Psoas muscle (tissue), 8 donors: ENCODE measurements around the gene CFLAR. TPM values are rescaled to one million over a fixed set of nuclear protein-coding genes. Genes with fewer than 3 reads are reported as not detected.
A peak's percentile ranks its signal among the peaks of the same experiment; 100 is the strongest.

Source experiments
- ATAC-seq, 4 donors: fragments of 200-7000 bp; cut with Tn5 transposase; one replicate each; pipeline ENCODE4 v1.9.1; 2020; ENCODE audit warnings: moderate library complexity in 3 of 4, mild to moderate bottlenecking in 2 of 4
- DNase-seq, 2 donors: peaks; one replicate each; pipeline ENCODE4 v3.0.0-alpha.2; 2020
- H3K27ac ChIP-seq: fragments of 200-600 bp; one replicate; pipeline ENCODE4 v1.8.0; 2022
- H3K27me3 ChIP-seq, 3 donors: fragments of 200-600 bp in 1 of 3; one replicate each; pipeline versions ENCODE4 v1.6.1 to v1.8.0; 2013 to 2022; ENCODE audit warnings: low read length in 2 of 3, mild to moderate bottlenecking in 2 of 3, moderate library complexity in 1 of 3; ENCODE audit not compliant: insufficient read depth in 3 of 3
- H3K36me3 ChIP-seq, 2 donors: fragments of 200-600 bp in 1 of 2; one replicate each; pipeline versions ENCODE4 v1.6.1 to v1.8.0; 2013 to 2022; ENCODE audit warnings: low read depth in 1 of 2, mild to moderate bottlenecking in 1 of 2, moderate library complexity in 1 of 2; ENCODE audit not compliant: insufficient read depth in 1 of 2
- H3K4me1 ChIP-seq: fragments of 200-600 bp; one replicate; pipeline ENCODE4 v1.8.0; 2022
- H3K4me3 ChIP-seq: fragments of 200-600 bp; one replicate; pipeline ENCODE4 v1.8.0; 2022; ENCODE audit warnings: mild to moderate bottlenecking
- H3K9me3 ChIP-seq: fragments of 200-600 bp; one replicate; pipeline ENCODE4 v1.8.0; 2022
- WGBS, 3 donors: extraction: QIAGEN DNeasy Blood & Tissue Kit; methylation state at CpG; one replicate each; pipeline versions ENCODE4 v1.1.6 to v1.1.7; 2013; 5-methylcytosine and 5-hydroxymethylcytosine counted together
- intact Hi-C, 2 donors: fragments of 100-400 bp; cut with DNase I; formaldehyde crosslinking; loops; one replicate each; pipeline versions ENCODE4 v1.11.0 to v1.14.2; 2022
- polyA plus RNA-seq, 3 donors: library from polyadenylated mRNA; stranded (reverse); fragments of 200-250 nt; gene quantifications; one replicate each; pipeline ENCODE4 v1.2.3, GENCODE V29; 2013
- total RNA-seq, 4 donors: library from RNA; stranded (reverse); fragmentation: NEBNext Ultra II Directional in 2 of 4; extraction: Animal tissue kit (Norgen Biotek cat#: 25700) in 2 of 4; gene quantifications; one replicate each; pipeline versions ENCODE4 v1.2.1 to v1.2.4, GENCODE V29; 2021 to 2023
- TF ChIP-seq, protein P1 (sequence below): fragments of 200-600 bp; IDR thresholded peaks from one replicate; pipeline ENCODE4 v1.8.0; 2022; ENCODE audit warnings: antibody characterized with exemption
- donor health status: healthy with polysubstance abuse.
- donor health status: DM: no; HTN: no; CAD: no; lungs with moderate emphysema.
- donor health status: Bipolar disorder and iron deficiency.
- donor health status: healthy.
- donor health status: DM: yes; HTN: yes; CAD: no.
- donor health status: DM: no; HTN: no; CAD: no.
- donor health status: DM: no; HTN: no; CAD: no.
- donor health status: DM: yes; HTN: yes; CAD: no.

CFLAR gene
- total and polyA plus RNA-seq, 7 donors: 84.7 to 358 (median 340) TPM

DNA sequence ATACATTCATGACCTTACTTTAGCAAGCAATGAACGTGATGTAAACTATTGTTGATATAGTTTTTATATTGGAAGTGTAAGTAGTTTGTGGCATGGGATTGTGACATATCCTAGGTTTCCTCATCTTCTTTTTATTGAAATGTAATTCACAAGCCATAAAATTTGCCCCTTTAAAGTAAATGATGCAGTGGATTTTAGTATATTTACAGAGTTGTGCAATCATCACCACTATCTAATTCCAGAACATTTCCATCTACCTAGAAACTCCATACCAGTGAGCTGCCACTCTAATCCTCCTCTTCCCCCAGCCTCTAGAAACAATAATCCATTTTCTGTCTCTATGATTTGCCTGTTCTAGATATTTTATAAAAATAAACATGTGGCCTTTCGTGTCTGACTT lies 56.3 kb downstream of the CFLAR start:
- Histone ChIP-seq H3K4me3 (no peak overlapping the region), H3K27ac (no peak overlapping the region), H3K9me3 (no peaks in the 10 kb centered on the region), H3K4me1 (no peaks in the 10 kb centered on the region), H3K27me3 (no peaks in the 10 kb centered on the region), H3K36me3 (peaks cover 0 to 2% of the 10 kb centered on the region in 2 donors)
- ATAC-seq: peak; percentile 11 to 14 (median 12)
- DNase-seq: no peak
- TF ChIP-seq, protein P1, sequence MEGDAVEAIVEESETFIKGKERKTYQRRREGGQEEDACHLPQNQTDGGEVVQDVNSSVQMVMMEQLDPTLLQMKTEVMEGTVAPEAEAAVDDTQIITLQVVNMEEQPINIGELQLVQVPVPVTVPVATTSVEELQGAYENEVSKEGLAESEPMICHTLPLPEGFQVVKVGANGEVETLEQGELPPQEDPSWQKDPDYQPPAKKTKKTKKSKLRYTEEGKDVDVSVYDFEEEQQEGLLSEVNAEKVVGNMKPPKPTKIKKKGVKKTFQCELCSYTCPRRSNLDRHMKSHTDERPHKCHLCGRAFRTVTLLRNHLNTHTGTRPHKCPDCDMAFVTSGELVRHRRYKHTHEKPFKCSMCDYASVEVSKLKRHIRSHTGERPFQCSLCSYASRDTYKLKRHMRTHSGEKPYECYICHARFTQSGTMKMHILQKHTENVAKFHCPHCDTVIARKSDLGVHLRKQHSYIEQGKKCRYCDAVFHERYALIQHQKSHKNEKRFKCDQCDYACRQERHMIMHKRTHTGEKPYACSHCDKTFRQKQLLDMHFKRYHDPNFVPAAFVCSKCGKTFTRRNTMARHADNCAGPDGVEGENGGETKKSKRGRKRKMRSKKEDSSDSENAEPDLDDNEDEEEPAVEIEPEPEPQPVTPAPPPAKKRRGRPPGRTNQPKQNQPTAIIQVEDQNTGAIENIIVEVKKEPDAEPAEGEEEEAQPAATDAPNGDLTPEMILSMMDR: no peak
- intact Hi-C loops: loop anchor here in 1 of 2 donors (10.0 kb wide), 1 partner anchor 207 kb away; the partner anchor contains the start of gene ORC2
- 50 to 56% (median 54%) methylated on average over 2 of the region's 2 CpGs for WGBS, 3 donors

DNA sequence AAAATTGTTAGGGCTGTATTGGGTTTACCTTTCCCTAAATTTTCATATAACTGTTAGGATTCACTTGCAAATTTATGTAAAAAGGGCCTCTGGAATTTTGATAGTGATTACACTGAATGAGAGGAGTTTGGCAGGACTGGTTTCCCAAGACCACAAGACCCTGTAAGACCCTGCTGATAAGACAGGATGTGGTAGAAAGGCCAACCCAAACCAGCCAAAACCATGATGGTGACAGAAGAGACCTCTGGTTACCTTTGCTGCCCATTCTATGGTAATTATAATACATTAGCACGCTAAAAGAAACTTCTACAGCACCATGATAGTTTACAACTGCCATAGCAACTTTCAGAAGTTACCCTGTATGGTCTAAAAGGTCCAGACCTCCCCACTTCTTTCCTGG lies 58.7 kb downstream of the CFLAR start:
- TF ChIP-seq, protein P1: no peak
- DNase-seq (no peak), ATAC-seq (no peak)
- Histone ChIP-seq H3K4me1 (no peaks in the 10 kb centered on the region), H3K27ac (no peak overlapping the region), H3K9me3 (no peaks in the 10 kb centered on the region), H3K36me3 (no peaks in the 10 kb centered on the region), H3K27me3 (no peaks in the 10 kb centered on the region), H3K4me3 (no peak overlapping the region)
- 32 to 45% (median 35%) methylated on average over 1 of the region's 1 CpG for WGBS, 3 donors
- intact Hi-C loops: loop anchor here (5.0 to 10.0 kb wide), 3 partner anchors 107 to 212 kb away; partner anchors contain the start of gene ORC2 (in 2 of the 2)

DNA sequence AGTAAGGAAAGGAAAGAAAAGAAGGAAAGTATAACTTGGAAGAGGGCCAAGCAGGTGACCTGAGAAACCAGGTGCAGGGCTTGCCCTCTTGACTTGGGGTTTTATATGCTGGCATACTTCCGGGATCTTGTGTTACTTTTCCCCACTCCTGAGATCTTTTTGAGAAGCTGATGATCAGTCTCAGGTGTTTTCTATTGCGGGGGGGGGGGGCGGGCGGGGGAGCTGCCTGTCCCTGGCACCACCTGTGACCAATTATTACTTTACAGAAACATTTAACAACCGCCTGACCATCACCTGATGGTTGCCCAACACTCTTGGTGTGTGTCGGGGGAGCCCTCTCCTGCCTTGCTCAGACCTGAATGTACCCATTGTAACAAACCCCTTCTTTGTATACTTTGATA lies 60.1 kb downstream of the CFLAR start:
- Histone ChIP-seq H3K4me1 (no peaks in the 10 kb centered on the region), H3K4me3 (no peak overlapping the region), H3K27ac (no peak overlapping the region), H3K9me3 (no peaks in the 10 kb centered on the region), H3K36me3 (no peaks in the 10 kb centered on the region), H3K27me3 (no peaks in the 10 kb centered on the region)
- TF ChIP-seq, protein P1: no peak
- intact Hi-C loops: loop anchor here (2.0 to 10.0 kb wide), 4 partner anchors 109 to 269 kb away; partner anchors contain the start of gene ORC2 (in 2 of the 2)
- 32 to 53% (median 47%) methylated on average over 5 to 6 of the region's 6 CpGs for WGBS, 3 donors
- ATAC-seq (no peak), DNase-seq (no peak)

DNA sequence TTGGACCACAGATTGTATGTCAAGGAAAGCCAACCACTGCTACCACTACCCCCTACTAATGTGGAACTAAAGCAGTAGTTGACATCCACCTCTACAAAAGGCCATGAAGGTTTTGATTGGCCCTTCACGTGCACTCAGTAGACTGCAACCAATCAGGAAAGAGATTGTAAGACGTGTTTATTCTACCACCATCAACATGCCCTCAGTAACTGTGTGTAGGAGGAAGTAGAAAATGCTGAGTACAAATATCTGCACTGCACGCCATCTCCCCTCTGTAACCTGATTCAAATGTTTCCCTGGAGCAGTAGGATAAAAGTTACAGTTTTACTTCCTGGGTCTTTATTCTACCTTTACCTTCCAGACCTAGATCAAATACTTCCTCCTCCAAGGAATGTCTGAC lies 64.0 kb downstream of the CFLAR start:
- H3K36me3 ChIP-seq: no peaks in the 10 kb centered on the region
- H3K4me3 ChIP-seq: no peak overlapping the region
- no peaks in the 10 kb centered on the region for H3K9me3 ChIP-seq
- ATAC-seq (no peak), DNase-seq (no peak)
- no peaks in the 10 kb centered on the region for H3K4me1 ChIP-seq
- intact Hi-C loops: loop anchor here (5.0 kb wide), 2 partner anchors 52 to 278 kb away; no protein-coding TSS in a partner anchor
- TF ChIP-seq, protein P1: no peak
- WGBS, 3 donors: 54 to 68% (median 57%) methylated on average over 3 of the region's 3 CpGs
- H3K27me3 ChIP-seq: no peaks in the 10 kb centered on the region
- H3K27ac ChIP-seq: no peak overlapping the region
